Fibroblast of lung (primary cell): ENCODE results near the gene CCNK. TPM values are rescaled to one million over a fixed set of nuclear protein-coding genes. Genes with fewer than 3 reads are reported as not detected.

Experiments used
- DNase-seq, 2 donors: peaks; one replicate each; pipeline versions ENCODE4 v3.0.0 to v3.0.0-alpha.2; 2010; ENCODE audit warnings: low read depth in 2 of 2
- H2AFZ ChIP-seq: 2 replicates; pipeline ENCODE4 v1.5.1; 2012; ENCODE audit warnings: low read length, control low read depth, inconsistent platforms
- H3K27ac ChIP-seq: 2 replicates; pipeline ENCODE4 v1.5.1; 2011; ENCODE audit warnings: low read length, control low read depth; ENCODE audit not compliant: insufficient read depth
- H3K27me3 ChIP-seq: 2 replicates; pipeline ENCODE4 v1.5.1; 2011; ENCODE audit warnings: mild to moderate bottlenecking, low read length; ENCODE audit not compliant: control insufficient read depth, insufficient read depth
- H3K36me3 ChIP-seq: 2 replicates; pipeline ENCODE4 v1.5.1; 2011; ENCODE audit warnings: low read length; ENCODE audit not compliant: control insufficient read depth, insufficient read depth
- H3K4me1 ChIP-seq: 2 replicates; pipeline ENCODE4 v1.5.1; 2011; ENCODE audit warnings: low read length; ENCODE audit not compliant: control insufficient read depth, insufficient read depth; ENCODE audit errors: extremely low read depth
- H3K4me2 ChIP-seq: 2 replicates; pipeline ENCODE4 v1.5.1; 2011; ENCODE audit warnings: low read length, control low read depth; ENCODE audit not compliant: insufficient read depth; ENCODE audit errors: extremely low read depth
- H3K4me3 ChIP-seq, 4 experiments: fragments of 200-600 bp in 1 of 4; sonication (generic) in 1 of 4; replicated peaks in 1 of 4; 2 replicates each; pipeline ENCODE4 v1.5.1; 2011 to 2016; ENCODE audit warnings: low read length in 4 of 4, low read depth in 3 of 4, mild to moderate bottlenecking in 3 of 4, control low read depth in 2 of 4, inconsistent platforms in 1 of 4, mixed read lengths in 1 of 4; ENCODE audit not compliant: insufficient read depth in 1 of 4; ENCODE audit errors: control extremely low read depth in 1 of 4
- H3K79me2 ChIP-seq: 2 replicates; pipeline ENCODE4 v1.5.1; 2012; ENCODE audit warnings: mild to moderate bottlenecking, low read length, inconsistent platforms; ENCODE audit not compliant: control insufficient read depth, insufficient read depth
- H3K9ac ChIP-seq: 2 replicates; pipeline ENCODE4 v1.5.1; 2011; ENCODE audit warnings: mild to moderate bottlenecking, low read length, control low read depth; ENCODE audit not compliant: insufficient read depth
- H3K9me3 ChIP-seq: 2 replicates; pipeline ENCODE4 v1.5.1; 2012; ENCODE audit warnings: low read depth, low read length; ENCODE audit not compliant: control insufficient read depth, insufficient read depth
- H4K20me1 ChIP-seq: 2 replicates; pipeline ENCODE4 v1.5.1; 2011; ENCODE audit warnings: low read length; ENCODE audit not compliant: control insufficient read depth, insufficient read depth; ENCODE audit errors: extremely low read depth
- CTCF ChIP-seq, 2 donors: IDR thresholded peaks in 1 of 2; conservative IDR thresholded peaks in 1 of 2; 1 replicate in 1 of 2; 2 replicates in 1 of 2; pipeline ENCODE4 v1.5.1; 2011 to 2012; ENCODE audit warnings: low read length in 2 of 2, control low read depth in 1 of 2, inconsistent platforms in 1 of 2, low read depth in 1 of 2, mild to moderate bottlenecking in 1 of 2
- EZH2 ChIP-seq: IDR thresholded peaks from 2 replicates; pipeline ENCODE4 v1.5.1; 2012; ENCODE audit warnings: low read length, control low read depth, mild to moderate bottlenecking; ENCODE audit errors: missing control alignments
- polyA plus RNA-seq, 2 donors: library from polyadenylated mRNA; depleted of rRNA in 1 of 2; stranded (reverse) in 1 of 2; unstranded in 1 of 2; fragments of >200 nt; gene quantifications; 2 replicates each; pipeline ENCODE4 v1.2.1, GENCODE V29; 2011 to 2012; ENCODE audit warnings: missing spikeins in 1 of 2
- total RNA-seq: library from RNA; depleted of rRNA; stranded (reverse); fragments of >200 nt; gene quantifications from 2 replicates; pipeline ENCODE4 v1.2.1, GENCODE V29; 2014

CCNK gene
- total and polyA plus RNA-seq, 2 donors (not counting 1 experiment from before 2014, with no cell fraction given), result 7.3 to 51.0 TPM

- no peak overlapping the region for H3K27ac ChIP-seq
- TF ChIP-seq EZH2 (no peak), CTCF (conservative IDR thresholded peaks at IDR 0.05 in 1 of 2, IDR thresholded peaks at IDR 0.05 in 1 of 2; ENCODE audit: low read depth in 1 of 2, low read length in 2 of 2) (no peak)
- no peaks in the 10 kb centered on the region for H3K4me1 ChIP-seq
- H3K9ac ChIP-seq, result no peak overlapping the region
- H3K4me3 ChIP-seq, result no peak overlapping the region
- no peaks in the 10 kb centered on the region for H3K36me3 ChIP-seq
- no peak overlapping the region for H3K4me2 ChIP-seq
- H3K9me3 ChIP-seq, result no peaks in the 10 kb centered on the region
- H4K20me1 ChIP-seq, result no peaks in the 10 kb centered on the region
- DNase-seq, result no peak
- H3K27me3 ChIP-seq, result no peaks in the 10 kb centered on the region
- H2AFZ ChIP-seq, result no peak overlapping the region
- H3K79me2 ChIP-seq, result no peaks in the 10 kb centered on the region
Measured at GRCh38 chr14:99445931-99446330, 35.3 kb upstream of the CCNK start.

- TF ChIP-seq CTCF (conservative IDR thresholded peaks at IDR 0.05 in 1 of 2, IDR thresholded peaks at IDR 0.05 in 1 of 2; ENCODE audit: low read depth in 1 of 2, low read length in 2 of 2) (no peak), EZH2 (no peak)
- no peaks in the 10 kb centered on the region for H4K20me1 ChIP-seq
- H3K4me3 ChIP-seq, result no peak overlapping the region
- H3K36me3 ChIP-seq, result no peaks in the 10 kb centered on the region
- DNase-seq, result no peak
- no peaks in the 10 kb centered on the region for H3K79me2 ChIP-seq
- H3K27ac ChIP-seq, result no peak overlapping the region
- no peak overlapping the region for H2AFZ ChIP-seq
- H3K27me3 ChIP-seq, result no peaks in the 10 kb centered on the region
- H3K4me1 ChIP-seq, result no peaks in the 10 kb centered on the region
- H3K9ac ChIP-seq, result no peak overlapping the region
- no peaks in the 10 kb centered on the region for H3K9me3 ChIP-seq
- no peak overlapping the region for H3K4me2 ChIP-seq
Measured at GRCh38 chr14:99447739-99448138, 33.5 kb upstream of the CCNK start.

GRCh38 chr14:99450266-99450665, 30.9 kb upstream of the CCNK start:
- no peak overlapping the region for H2AFZ ChIP-seq
- no peaks in the 10 kb centered on the region for H3K79me2 ChIP-seq
- TF ChIP-seq EZH2 (no peak), CTCF (conservative IDR thresholded peaks at IDR 0.05 in 1 of 2, IDR thresholded peaks at IDR 0.05 in 1 of 2; ENCODE audit: low read depth in 1 of 2, low read length in 2 of 2) (no peak)
- no peaks in the 10 kb centered on the region for H3K4me1 ChIP-seq
- no peaks in the 10 kb centered on the region for H3K27me3 ChIP-seq
- H3K9ac ChIP-seq, result no peak overlapping the region
- no peaks in the 10 kb centered on the region for H3K36me3 ChIP-seq
- H3K27ac ChIP-seq, result no peak overlapping the region
- DNase-seq, result no peak
- no peak overlapping the region for H3K4me3 ChIP-seq
- H3K9me3 ChIP-seq, result no peaks in the 10 kb centered on the region
- H3K4me2 ChIP-seq, result no peak overlapping the region
- no peaks in the 10 kb centered on the region for H4K20me1 ChIP-seq
